ENCODE results near the gene MORN4. TPM values are rescaled to one million over a fixed set of nuclear protein-coding genes. Genes with fewer than 3 reads are reported as not detected.

MORN4 gene
- polyA plus RNA-seq, 1 of the 3 experiments (the other 2 are of a cell fraction): 31.4 TPM

DNA sequence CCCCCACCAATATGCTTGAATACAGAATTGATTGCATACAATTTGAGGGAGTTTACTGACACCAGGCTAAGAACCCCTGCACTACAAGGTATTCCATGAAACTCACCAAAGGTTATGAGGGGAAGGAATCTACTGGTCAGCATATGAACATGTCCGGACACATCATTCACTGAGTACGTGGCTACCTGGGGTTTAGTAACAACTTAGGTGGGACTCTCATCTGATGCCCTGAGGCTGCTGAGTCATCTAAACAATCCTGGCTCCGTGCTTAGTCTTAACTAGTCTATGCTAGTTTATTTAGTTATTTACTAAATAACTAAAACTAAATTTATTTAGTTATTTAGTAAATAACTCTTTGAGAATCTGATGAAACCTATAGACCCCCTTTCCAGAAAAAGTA is 18.5 kb upstream of the MORN4 start:
- CTCF ChIA-PET: no interaction called here
- no peak for DNase-seq

DNA sequence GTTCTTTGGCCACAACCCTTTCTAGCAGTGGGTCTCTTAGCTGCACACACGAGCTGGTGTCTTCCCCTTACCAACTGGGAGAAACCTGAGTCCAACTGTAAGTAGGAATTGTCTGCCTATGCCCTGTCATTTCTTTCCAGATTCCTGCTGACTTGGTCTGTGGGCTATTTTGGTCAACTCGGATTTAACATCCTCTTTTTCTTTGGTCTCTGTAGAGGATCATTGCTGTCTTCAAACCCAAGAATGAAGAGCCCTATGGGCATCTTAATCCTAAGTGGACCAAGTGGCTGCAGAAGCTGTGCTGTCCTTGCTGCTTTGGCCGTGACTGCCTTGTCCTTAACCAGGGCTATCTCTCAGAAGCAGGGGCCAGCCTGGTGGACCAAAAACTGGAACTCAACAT is 17.4 kb upstream of the MORN4 start:
- peaks cover 4 to 22% of the 10 kb centered on the region in 2 experiments; a peak in 3 of 4 replicates for H3K4me1 ChIP-seq (ENCODE audit: control insufficient read depth in 1 of 2, insufficient read depth in 2 of 2, low read depth in 1 of 2, low read length in 1 of 2)
- H2AFZ ChIP-seq (ENCODE audit: low read depth): no peak overlapping the region
- no peak overlapping the region for H3K4me3 ChIP-seq (ENCODE audit: low read depth in 2 of 2, low read length in 1 of 2)
- no peaks in the 10 kb centered on the region for H3K27me3 ChIP-seq (ENCODE audit: insufficient read depth)
- H3K9me2 ChIP-seq: no peaks in the 10 kb centered on the region
- no peak overlapping the region for H3K4me2 ChIP-seq
- H3K79me2 ChIP-seq (ENCODE audit: insufficient read depth): peaks cover 56% of the 10 kb centered on the region
- no peak for DNase-seq
- H3K27ac ChIP-seq (ENCODE audit: low read depth in 2 of 2, low read length in 1 of 2): peak overlapping the region; percentile 29 to 95; a peak in 2 of 4 replicates
- no peak overlapping the region for H3K9ac ChIP-seq
- ChIA-PET CTCF (interaction anchor here (1.0 kb wide), 1 partner anchor 26 kb away, joined by 3 read pairs; no protein-coding TSS in a partner anchor), POLR2A (no interaction called here)
- 91% methylated on average over 3 of the region's 3 CpGs for WGBS (ENCODE audit: low lambda C conversion rate)
- peaks cover 38 to 51% of the 10 kb centered on the region in 2 experiments for H3K36me3 ChIP-seq (replicated peaks in 1 of 2; ENCODE audit: control insufficient read depth in 1 of 2, insufficient read depth in 2 of 2, low read length in 1 of 2)
- no peaks in the 10 kb centered on the region for H3K9me3 ChIP-seq
- H4K20me1 ChIP-seq (ENCODE audit: insufficient read depth): no peaks in the 10 kb centered on the region
- peaks cover 34% of the 10 kb centered on the region for H3F3A ChIP-seq (replicated peaks; ENCODE audit: insufficient read depth)
- TF ChIP-seq, protein P1, sequence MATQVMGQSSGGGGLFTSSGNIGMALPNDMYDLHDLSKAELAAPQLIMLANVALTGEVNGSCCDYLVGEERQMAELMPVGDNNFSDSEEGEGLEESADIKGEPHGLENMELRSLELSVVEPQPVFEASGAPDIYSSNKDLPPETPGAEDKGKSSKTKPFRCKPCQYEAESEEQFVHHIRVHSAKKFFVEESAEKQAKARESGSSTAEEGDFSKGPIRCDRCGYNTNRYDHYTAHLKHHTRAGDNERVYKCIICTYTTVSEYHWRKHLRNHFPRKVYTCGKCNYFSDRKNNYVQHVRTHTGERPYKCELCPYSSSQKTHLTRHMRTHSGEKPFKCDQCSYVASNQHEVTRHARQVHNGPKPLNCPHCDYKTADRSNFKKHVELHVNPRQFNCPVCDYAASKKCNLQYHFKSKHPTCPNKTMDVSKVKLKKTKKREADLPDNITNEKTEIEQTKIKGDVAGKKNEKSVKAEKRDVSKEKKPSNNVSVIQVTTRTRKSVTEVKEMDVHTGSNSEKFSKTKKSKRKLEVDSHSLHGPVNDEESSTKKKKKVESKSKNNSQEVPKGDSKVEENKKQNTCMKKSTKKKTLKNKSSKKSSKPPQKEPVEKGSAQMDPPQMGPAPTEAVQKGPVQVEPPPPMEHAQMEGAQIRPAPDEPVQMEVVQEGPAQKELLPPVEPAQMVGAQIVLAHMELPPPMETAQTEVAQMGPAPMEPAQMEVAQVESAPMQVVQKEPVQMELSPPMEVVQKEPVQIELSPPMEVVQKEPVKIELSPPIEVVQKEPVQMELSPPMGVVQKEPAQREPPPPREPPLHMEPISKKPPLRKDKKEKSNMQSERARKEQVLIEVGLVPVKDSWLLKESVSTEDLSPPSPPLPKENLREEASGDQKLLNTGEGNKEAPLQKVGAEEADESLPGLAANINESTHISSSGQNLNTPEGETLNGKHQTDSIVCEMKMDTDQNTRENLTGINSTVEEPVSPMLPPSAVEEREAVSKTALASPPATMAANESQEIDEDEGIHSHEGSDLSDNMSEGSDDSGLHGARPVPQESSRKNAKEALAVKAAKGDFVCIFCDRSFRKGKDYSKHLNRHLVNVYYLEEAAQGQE (IDR thresholded peaks at IDR 0.05; ENCODE audit: low read depth, low read length): no peak
- TF ChIP-seq RFX5 (IDR thresholded peaks at IDR 0.05; ENCODE audit: low read length): no peak
- TF ChIP-seq, protein P2, sequence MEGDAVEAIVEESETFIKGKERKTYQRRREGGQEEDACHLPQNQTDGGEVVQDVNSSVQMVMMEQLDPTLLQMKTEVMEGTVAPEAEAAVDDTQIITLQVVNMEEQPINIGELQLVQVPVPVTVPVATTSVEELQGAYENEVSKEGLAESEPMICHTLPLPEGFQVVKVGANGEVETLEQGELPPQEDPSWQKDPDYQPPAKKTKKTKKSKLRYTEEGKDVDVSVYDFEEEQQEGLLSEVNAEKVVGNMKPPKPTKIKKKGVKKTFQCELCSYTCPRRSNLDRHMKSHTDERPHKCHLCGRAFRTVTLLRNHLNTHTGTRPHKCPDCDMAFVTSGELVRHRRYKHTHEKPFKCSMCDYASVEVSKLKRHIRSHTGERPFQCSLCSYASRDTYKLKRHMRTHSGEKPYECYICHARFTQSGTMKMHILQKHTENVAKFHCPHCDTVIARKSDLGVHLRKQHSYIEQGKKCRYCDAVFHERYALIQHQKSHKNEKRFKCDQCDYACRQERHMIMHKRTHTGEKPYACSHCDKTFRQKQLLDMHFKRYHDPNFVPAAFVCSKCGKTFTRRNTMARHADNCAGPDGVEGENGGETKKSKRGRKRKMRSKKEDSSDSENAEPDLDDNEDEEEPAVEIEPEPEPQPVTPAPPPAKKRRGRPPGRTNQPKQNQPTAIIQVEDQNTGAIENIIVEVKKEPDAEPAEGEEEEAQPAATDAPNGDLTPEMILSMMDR (IDR thresholded peaks at IDR 0.05): no peak
- no peak for TF ChIP-seq CHD2 (IDR thresholded peaks at IDR 0.05; ENCODE audit: low read length, partially characterized antibody)
- TF ChIP-seq GATA2 (CRISPR knock-in tag; IDR thresholded peaks at IDR 0.05): no peak
- no peak for TF ChIP-seq RAD21 (IDR thresholded peaks at IDR 0.05; ENCODE audit: low read length)
- TF ChIP-seq, protein P3, sequence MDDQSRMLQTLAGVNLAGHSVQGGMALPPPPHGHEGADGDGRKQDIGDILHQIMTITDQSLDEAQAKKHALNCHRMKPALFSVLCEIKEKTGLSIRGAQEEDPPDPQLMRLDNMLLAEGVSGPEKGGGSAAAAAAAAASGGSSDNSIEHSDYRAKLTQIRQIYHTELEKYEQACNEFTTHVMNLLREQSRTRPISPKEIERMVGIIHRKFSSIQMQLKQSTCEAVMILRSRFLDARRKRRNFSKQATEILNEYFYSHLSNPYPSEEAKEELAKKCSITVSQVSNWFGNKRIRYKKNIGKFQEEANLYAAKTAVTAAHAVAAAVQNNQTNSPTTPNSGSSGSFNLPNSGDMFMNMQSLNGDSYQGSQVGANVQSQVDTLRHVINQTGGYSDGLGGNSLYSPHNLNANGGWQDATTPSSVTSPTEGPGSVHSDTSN (IDR thresholded peaks at IDR 0.05): no peak
- TF ChIP-seq, protein P4, sequence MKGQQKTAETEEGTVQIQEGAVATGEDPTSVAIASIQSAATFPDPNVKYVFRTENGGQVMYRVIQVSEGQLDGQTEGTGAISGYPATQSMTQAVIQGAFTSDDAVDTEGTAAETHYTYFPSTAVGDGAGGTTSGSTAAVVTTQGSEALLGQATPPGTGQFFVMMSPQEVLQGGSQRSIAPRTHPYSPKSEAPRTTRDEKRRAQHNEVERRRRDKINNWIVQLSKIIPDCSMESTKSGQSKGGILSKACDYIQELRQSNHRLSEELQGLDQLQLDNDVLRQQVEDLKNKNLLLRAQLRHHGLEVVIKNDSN (IDR thresholded peaks at IDR 0.05; ENCODE audit: borderline replicate concordance, low read depth): no peak
- TF ChIP-seq SIN3A (IDR thresholded peaks at IDR 0.05; ENCODE audit: borderline replicate concordance, low read depth, low read length): no peak

More for the DNA sequence above, 18.5 kb upstream of the MORN4 start:
- H3K9me3 ChIP-seq: no peaks in the 10 kb centered on the region
- TF ChIP-seq, protein P1 (IDR thresholded peaks at IDR 0.05; ENCODE audit: low read depth, low read length): no peak
- TF ChIP-seq NRF1 (IDR thresholded peaks at IDR 0.05; ENCODE audit: low read depth, low read length) (no peak), GATA2 (CRISPR knock-in tag; IDR thresholded peaks at IDR 0.05) (no peak), ELF1 (IDR thresholded peaks at IDR 0.05) (no peak), GABPA (IDR thresholded peaks at IDR 0.05; ENCODE audit: low read depth) (no peak), CHD2 (IDR thresholded peaks at IDR 0.05; ENCODE audit: low read length, partially characterized antibody) (no peak), EP300 (IDR thresholded peaks at IDR 0.05; ENCODE audit: borderline replicate concordance in 1 of 2, low read depth in 1 of 2, low read length in 1 of 2) (no peak)
- TF ChIP-seq, protein P5, sequence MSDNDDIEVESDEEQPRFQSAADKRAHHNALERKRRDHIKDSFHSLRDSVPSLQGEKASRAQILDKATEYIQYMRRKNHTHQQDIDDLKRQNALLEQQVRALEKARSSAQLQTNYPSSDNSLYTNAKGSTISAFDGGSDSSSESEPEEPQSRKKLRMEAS (IDR thresholded peaks at IDR 0.05; ENCODE audit: low read depth): no peak
- H3F3A ChIP-seq (replicated peaks; ENCODE audit: insufficient read depth): peaks cover 34% of the 10 kb centered on the region
- H3K4me3 ChIP-seq (ENCODE audit: low read depth in 2 of 2, low read length in 1 of 2): no peak overlapping the region
- H3K27ac ChIP-seq (ENCODE audit: low read depth in 2 of 2, low read length in 1 of 2): 0 out of 4 replicates have a peak overlapping the region, but pooled peaks of 1 of the 2 experiments have one; percentile 5
- no peak overlapping the region for H3K4me2 ChIP-seq
- no peaks in the 10 kb centered on the region for H4K20me1 ChIP-seq (ENCODE audit: insufficient read depth)
- no peaks in the 10 kb centered on the region for H3K9me2 ChIP-seq
- peaks cover 48% of the 10 kb centered on the region for H3K79me2 ChIP-seq (ENCODE audit: insufficient read depth)
- H3K4me1 ChIP-seq (ENCODE audit: control insufficient read depth in 1 of 2, insufficient read depth in 2 of 2, low read depth in 1 of 2, low read length in 1 of 2): peaks cover 4 to 22% of the 10 kb centered on the region in 2 experiments; a peak in 3 of 4 replicates
- no peak overlapping the region for H2AFZ ChIP-seq (ENCODE audit: low read depth)
- POLR2A ChIA-PET: no interaction called here
- whole genome bisulfite sequencing (ENCODE audit: low lambda C conversion rate): 85% methylated on average over 3 of the region's 3 CpGs
- H3K36me3 ChIP-seq (replicated peaks in 1 of 2; ENCODE audit: control insufficient read depth in 1 of 2, insufficient read depth in 2 of 2, low read length in 1 of 2): peaks cover 43 to 53% of the 10 kb centered on the region in 2 experiments
- no peaks in the 10 kb centered on the region for H3K27me3 ChIP-seq (ENCODE audit: insufficient read depth)
- no peak overlapping the region for H3K9ac ChIP-seq
